Caki2 (cell line): ENCODE results near the gene ZNF727. TPM values are rescaled to one million over a fixed set of nuclear protein-coding genes. Genes with fewer than 3 reads are reported as not detected.
"Not testable (repeated sequence)": the region's sequence is repeated elsewhere in the genome, so short reads cannot be mapped to it uniquely, and the experiment has no call there.

Source experiments
- DNase-seq: peaks from one replicate; pipeline ENCODE4 v3.0.0-alpha.2; 2015; ENCODE audit warnings: low read depth
- in situ Hi-C: cut with HindIII; loops from 2 replicates; pipeline ENCODE4 v1.10.0; 2016; ENCODE audit warnings: low sequenced_read_pairs, low pct_unique_long_range_greater_than_20kb, mixed read lengths
- total RNA-seq: library from RNA; depleted of rRNA; stranded (reverse); fragments of >200 nt; shearing (Covaris generic); gene quantifications from 2 replicates; pipeline ENCODE4 v1.2.3, GENCODE V29; 2014; ENCODE audit warnings: low replicate concordance; rRNA removed

Gene ZNF727
- total RNA-seq: not detected in 2 replicates

GRCh38 chr7:64045301-64046040, at the start of gene ZNF727:
Gene ZNF727, plus strand, starts transcription at chr7:64045434. Its CDS starts 188 bp downstream, at chr7:64045622.
- in situ Hi-C loops: no loop called here

GRCh38 chr7:63998549-63998948, 46.7 kb upstream of the ZNF727 start, which contains the start of gene ZNF722:
Gene ZNF722, plus strand, starts transcription at chr7:63998849. Its CDS starts 113 bp downstream, at chr7:63998962.
- no peak for DNase-seq
- in situ Hi-C loops: no loop called here

More at GRCh38 chr7:64045301-64046040, at the start of gene ZNF727:
- DNase-seq: no peak

DNA sequence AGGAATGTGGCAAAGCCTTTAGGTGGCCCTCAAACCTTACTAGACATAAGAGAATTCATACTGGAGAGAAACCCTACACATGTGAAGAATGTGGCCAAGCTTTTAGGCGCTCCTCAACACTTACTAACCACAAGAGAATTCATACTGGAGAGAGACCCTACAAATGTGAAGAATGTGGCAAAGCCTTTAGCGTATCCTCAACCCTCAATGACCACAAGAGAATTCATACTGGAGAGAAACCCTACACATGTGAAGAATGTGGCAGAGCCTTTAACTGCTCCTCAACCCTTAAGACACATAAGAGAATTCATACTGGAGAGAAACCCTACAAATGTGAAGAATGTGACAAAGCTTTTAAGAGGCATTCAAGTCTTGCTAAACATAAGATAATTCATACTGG, 29.7 kb upstream of the ZNF727 start:
- DNase-seq, in situ Hi-C loops: not testable (repeated sequence)

DNA sequence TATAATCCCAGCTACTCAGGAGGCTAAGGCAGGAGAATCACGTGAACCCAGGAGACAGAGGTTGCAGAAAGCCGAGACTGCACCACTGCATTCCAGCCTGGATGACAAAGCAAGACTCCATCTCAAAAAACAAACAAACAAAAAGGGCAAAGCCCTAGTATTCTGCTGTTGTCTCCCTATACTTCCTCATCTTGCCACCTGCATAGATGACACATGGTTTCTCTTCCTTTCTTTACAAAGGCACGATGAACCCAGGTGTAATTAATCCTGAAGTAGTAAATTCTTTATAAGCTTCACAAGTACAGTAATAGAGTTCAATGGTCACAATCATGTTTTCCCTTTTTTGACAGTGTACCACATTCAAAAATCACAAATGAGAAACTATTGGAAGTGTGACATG, 9.8 kb upstream of the ZNF727 start:
- no peak for DNase-seq
- in situ Hi-C loops: no loop called here

- in situ Hi-C loops: no loop called here
- no peak for DNase-seq
Measured at GRCh38 chr7:64037095-64037494, 8.1 kb upstream of the ZNF727 start.

- in situ Hi-C loops: no loop called here
- no peak for DNase-seq
Measured at GRCh38 chr7:64046041-64046389, 781 bp downstream of the ZNF727 start.

- in situ Hi-C loops, DNase-seq: not testable (repeated sequence)
Measured at GRCh38 chr7:64077837-64078698, 32.8 kb downstream of the ZNF727 start.

DNA sequence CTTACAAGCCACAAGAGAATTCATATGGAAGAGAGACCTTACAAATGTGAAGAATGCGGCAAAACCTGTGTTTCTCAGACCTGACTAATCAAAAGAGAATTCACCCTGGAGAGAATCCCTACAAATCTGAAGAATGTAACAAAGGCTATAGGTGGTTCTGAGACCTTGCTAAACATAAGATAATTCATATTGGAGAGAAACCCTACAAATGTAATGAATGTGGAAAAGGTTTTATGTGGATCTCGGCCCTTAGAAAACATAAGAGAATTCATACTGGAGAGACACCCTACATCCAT, 33.4 kb downstream of the ZNF727 start:
- in situ Hi-C loops: no loop called here
- no peak for DNase-seq

GRCh38 chr7:64087501-64087900, 42.3 kb downstream of the ZNF727 start:
- in situ Hi-C loops: no loop called here

GRCh38 chr7:64088863-64089262, 43.6 kb downstream of the ZNF727 start:
- in situ Hi-C loops, DNase-seq: not testable (repeated sequence)

More at GRCh38 chr7:64087501-64087900, 42.3 kb downstream of the ZNF727 start:
- DNase-seq: no peak

Other genes starting within 250 kb of the ZNF727 start
- gene ZNF722, start 46.6 kb upstream of the ZNF727 start, total RNA-seq: not detected in 2 replicates
- gene ZNF735, start 161.8 kb downstream of the ZNF727 start, total RNA-seq: not detected in 2 replicates
- not detected in 2 replicates for gene ZNF679, start 183.0 kb downstream of the ZNF727 start, total RNA-seq